WERI-Rb-1 (cell line): Measurements from ENCODE around the gene KAZN.

Source experiments
- DNase-seq: peaks from one replicate; pipeline ENCODE4 v3.0.0-alpha.2; 2020
- H3K27ac ChIP-seq: fragments of 250-450 bp; sonication (Bioruptor Pico); 2 replicates; pipeline ENCODE4 v1.5.1; 2020; ENCODE audit warnings: mild to moderate bottlenecking, moderate library complexity
- H3K27me3 ChIP-seq: fragments of 250-450 bp; sonication (Bioruptor Pico); 2 replicates; pipeline ENCODE4 v1.5.1; 2021; ENCODE audit warnings: mild to moderate bottlenecking, low read depth, moderate library complexity; ENCODE audit not compliant: insufficient read depth, severe bottlenecking
- H3K36me3 ChIP-seq: fragments of 250-450 bp; sonication (Bioruptor Pico); 2 replicates; pipeline ENCODE4 v1.5.1; 2020; ENCODE audit warnings: mild to moderate bottlenecking, moderate library complexity
- H3K4me3 ChIP-seq: 2 replicates; pipeline ENCODE4 v1.5.1; 2011; ENCODE audit warnings: low read depth, mild to moderate bottlenecking, control low read depth, low read length
- H3K9me3 ChIP-seq: fragments of 250-450 bp; sonication (Bioruptor Pico); 2 replicates; pipeline ENCODE4 v1.5.1; 2021; ENCODE audit warnings: mild to moderate bottlenecking, moderate library complexity; ENCODE audit not compliant: severe bottlenecking
- CTCF ChIP-seq: IDR thresholded peaks from 2 replicates; pipeline ENCODE4 v1.5.1; 2011; ENCODE audit warnings: low read depth, mild to moderate bottlenecking, control low read depth, inconsistent platforms, low read length

Gene KAZN

GRCh38 chr1:14623090-14623489, 24.6 kb downstream of the KAZN start:
- no peak overlapping the region for H3K27ac ChIP-seq
- H3K36me3 ChIP-seq = no peaks in the 10 kb centered on the region
- peaks cover 7% of the 10 kb centered on the region for H3K9me3 ChIP-seq
- DNase-seq = no peak
- no peaks in the 10 kb centered on the region for H3K27me3 ChIP-seq
- no peak for TF ChIP-seq CTCF
- no peak overlapping the region for H3K4me3 ChIP-seq

GRCh38 chr1:14624941-14625340, 26.5 kb downstream of the KAZN start:
- H3K9me3 ChIP-seq = peaks cover 7% of the 10 kb centered on the region
- no peaks in the 10 kb centered on the region for H3K36me3 ChIP-seq
- no peaks in the 10 kb centered on the region for H3K27me3 ChIP-seq
- no peak for DNase-seq
- no peak overlapping the region for H3K27ac ChIP-seq
- TF ChIP-seq CTCF = no peak
- no peak overlapping the region for H3K4me3 ChIP-seq

GRCh38 chr1:14625572-14625971, 27.1 kb downstream of the KAZN start:
- H3K27ac ChIP-seq = no peak overlapping the region
- no peak for DNase-seq
- H3K9me3 ChIP-seq = peaks cover 7% of the 10 kb centered on the region
- H3K27me3 ChIP-seq = no peaks in the 10 kb centered on the region
- no peak overlapping the region for H3K4me3 ChIP-seq
- no peak for TF ChIP-seq CTCF
- H3K36me3 ChIP-seq = no peaks in the 10 kb centered on the region

GRCh38 chr1:14625996-14626395, 27.5 kb downstream of the KAZN start:
- no peak for DNase-seq
- no peak for TF ChIP-seq CTCF
- no peaks in the 10 kb centered on the region for H3K27me3 ChIP-seq
- H3K9me3 ChIP-seq = peaks cover 7% of the 10 kb centered on the region
- no peaks in the 10 kb centered on the region for H3K36me3 ChIP-seq
- no peak overlapping the region for H3K27ac ChIP-seq
- no peak overlapping the region for H3K4me3 ChIP-seq

GRCh38 chr1:14626869-14627607, 28.6 kb downstream of the KAZN start:
- DNase-seq = peak; percentile 86
- no peaks in the 10 kb centered on the region for H3K27me3 ChIP-seq
- no peak for TF ChIP-seq CTCF
- H3K4me3 ChIP-seq = no peak overlapping the region
- H3K9me3 ChIP-seq = peaks cover 7% of the 10 kb centered on the region
- H3K36me3 ChIP-seq = no peaks in the 10 kb centered on the region
- peak overlapping the region; percentile 67 for H3K27ac ChIP-seq
